Measurements from ENCODE around the gene TMIE.

GRCh38 chr3:46667061-46667621 is 34.1 kb upstream of the TMIE start:
- TF ChIP-seq EP300 (IDR thresholded peaks at IDR 0.05) (no peak), CTCF (IDR thresholded peaks at IDR 0.05) (no peak)

Measured in suprapubic skin (tissue), 3 donors.